GM08714 (cell line): ENCODE results near the gene NFAT5.

ENCODE experiments used
- H3K4me3 ChIP-seq: fragments of 200-500 bp; sonication (Bioruptor generic); 2 replicates; pipeline ENCODE4 v1.5.1; 2014; ENCODE audit warnings: mild to moderate bottlenecking, low read length, inconsistent platforms
- ZNF274 ChIP-seq: IDR thresholded peaks from 2 replicates; pipeline ENCODE4 v1.6.1; 2012; ENCODE audit warnings: mild to moderate bottlenecking, low read depth, low read length

The NFAT5 gene

GRCh38 chr16:69754143-69754468, 188.3 kb downstream of the NFAT5 start:
- TF ChIP-seq ZNF274 = no peak
- H3K4me3 ChIP-seq = peak overlapping the region; percentile 70
